Tibial nerve (tissue), 4 donors: ENCODE data around the gene FBXW7. TPM values are rescaled to one million over a fixed set of nuclear protein-coding genes. Genes with fewer than 3 reads are reported as not detected.

Source experiments
- DNase-seq, 2 donors: peaks; one replicate each; pipeline ENCODE4 v3.0.0-alpha.2; 2019; ENCODE audit warnings: low spot score in 2 of 2
- H3K27ac ChIP-seq, 4 donors: fragments of 200-600 bp; sonication (generic) in 3 of 4; one replicate each; pipeline ENCODE4 v1.5.1; 2017 to 2019; ENCODE audit warnings: mild to moderate bottlenecking in 1 of 4
- H3K27me3 ChIP-seq, 2 donors: fragments of 200-600 bp; sonication (generic) in 1 of 2; one replicate each; pipeline versions ENCODE4 v1.5.1 to v1.6.0; 2017 to 2019
- H3K36me3 ChIP-seq, 3 donors: fragments of 200-600 bp; sonication (generic); one replicate each; pipeline ENCODE4 v1.5.1; 2018 to 2019
- H3K4me1 ChIP-seq, 4 donors: fragments of 200-600 bp; sonication (generic) in 3 of 4; one replicate each; pipeline ENCODE4 v1.5.1; 2017 to 2019
- H3K4me3 ChIP-seq, 4 donors: fragments of 200-600 bp; sonication (generic) in 3 of 4; one replicate each; pipeline ENCODE4 v1.5.1; 2017 to 2019; ENCODE audit warnings: mild to moderate bottlenecking in 1 of 4, moderate library complexity in 1 of 4
- H3K9me3 ChIP-seq, 4 donors: fragments of 200-600 bp; sonication (generic) in 3 of 4; one replicate each; pipeline ENCODE4 v1.5.1; 2017 to 2019
- EP300 ChIP-seq, 2 donors: sonication (generic); formaldehyde crosslinking; IDR thresholded peaks; one replicate each; pipeline ENCODE4 v1.6.1; 2017; ENCODE audit warnings: antibody characterized with exemption in 2 of 2, mild to moderate bottlenecking in 1 of 2
- POLR2A ChIP-seq, 2 donors: fragments of 450-650 bp; IDR thresholded peaks; one replicate each; pipeline ENCODE4 v1.6.1; 2017; ENCODE audit warnings: antibody characterized with exemption in 2 of 2, mild to moderate bottlenecking in 2 of 2, moderate library complexity in 2 of 2
- WGBS, 2 donors: methylation state at CpG; one replicate each; pipeline ENCODE4 v1.1.5; 2018; 5-methylcytosine and 5-hydroxymethylcytosine counted together
- total RNA-seq, 4 donors: library from RNA; depleted of rRNA; stranded (reverse); fragments of >200 nt; gene quantifications; one replicate each; pipeline ENCODE4 v1.1.0, GENCODE V29; 2016
- TF ChIP-seq, protein P1 (sequence below), 5 experiments: fragments of 200-600 bp in 3 of 5; fragments of 450-650 bp in 2 of 5; sonication (generic) in 3 of 5; IDR thresholded peaks; one replicate each; pipeline ENCODE4 v1.5.1; 2016 to 2019; ENCODE audit warnings: antibody characterized with exemption in 5 of 5, mild to moderate bottlenecking in 3 of 5, moderate library complexity in 2 of 5

The FBXW7 gene
- total RNA-seq, 4 donors from 2014 or later = 40.8 to 85.7 (median 62.1) TPM

GRCh38 chr4:152299553-152299952 is 236.3 kb downstream of the FBXW7 start:
- no peak overlapping the region for H3K4me3 ChIP-seq
- no peaks in the 10 kb centered on the region for H3K36me3 ChIP-seq
- TF ChIP-seq, protein P1, sequence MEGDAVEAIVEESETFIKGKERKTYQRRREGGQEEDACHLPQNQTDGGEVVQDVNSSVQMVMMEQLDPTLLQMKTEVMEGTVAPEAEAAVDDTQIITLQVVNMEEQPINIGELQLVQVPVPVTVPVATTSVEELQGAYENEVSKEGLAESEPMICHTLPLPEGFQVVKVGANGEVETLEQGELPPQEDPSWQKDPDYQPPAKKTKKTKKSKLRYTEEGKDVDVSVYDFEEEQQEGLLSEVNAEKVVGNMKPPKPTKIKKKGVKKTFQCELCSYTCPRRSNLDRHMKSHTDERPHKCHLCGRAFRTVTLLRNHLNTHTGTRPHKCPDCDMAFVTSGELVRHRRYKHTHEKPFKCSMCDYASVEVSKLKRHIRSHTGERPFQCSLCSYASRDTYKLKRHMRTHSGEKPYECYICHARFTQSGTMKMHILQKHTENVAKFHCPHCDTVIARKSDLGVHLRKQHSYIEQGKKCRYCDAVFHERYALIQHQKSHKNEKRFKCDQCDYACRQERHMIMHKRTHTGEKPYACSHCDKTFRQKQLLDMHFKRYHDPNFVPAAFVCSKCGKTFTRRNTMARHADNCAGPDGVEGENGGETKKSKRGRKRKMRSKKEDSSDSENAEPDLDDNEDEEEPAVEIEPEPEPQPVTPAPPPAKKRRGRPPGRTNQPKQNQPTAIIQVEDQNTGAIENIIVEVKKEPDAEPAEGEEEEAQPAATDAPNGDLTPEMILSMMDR (IDR thresholded peaks at IDR 0.05) = no peak
- no peak for TF ChIP-seq POLR2A (IDR thresholded peaks at IDR 0.05)
- no peak for TF ChIP-seq EP300 (IDR thresholded peaks at IDR 0.05)
- H3K9me3 ChIP-seq = no peaks in the 10 kb centered on the region
- DNase-seq = no peak
- WGBS, 2 donors = 91 to 92% methylated on average over 3 of the region's 3 CpGs
- H3K27ac ChIP-seq = no peak overlapping the region
- no peaks in the 10 kb centered on the region for H3K27me3 ChIP-seq
- H3K4me1 ChIP-seq = peaks cover 0 to 3% (median 0%) of the 10 kb centered on the region in 4 donors

- Histone ChIP-seq H3K36me3 (no peaks in the 10 kb centered on the region), H3K27me3 (no peaks in the 10 kb centered on the region), H3K4me3 (no peak overlapping the region), H3K9me3 (no peaks in the 10 kb centered on the region), H3K4me1 (peaks cover 0 to 3% (median 0%) of the 10 kb centered on the region in 4 donors), H3K27ac (no peak overlapping the region)
- no peak for TF ChIP-seq EP300 (IDR thresholded peaks at IDR 0.05)
- TF ChIP-seq, protein P1 (IDR thresholded peaks at IDR 0.05) = no peak
- no peak for TF ChIP-seq POLR2A (IDR thresholded peaks at IDR 0.05)
- DNase-seq = no peak
Observed at GRCh38 chr4:152296386-152296785, 239.5 kb downstream of the FBXW7 start.

DNA sequence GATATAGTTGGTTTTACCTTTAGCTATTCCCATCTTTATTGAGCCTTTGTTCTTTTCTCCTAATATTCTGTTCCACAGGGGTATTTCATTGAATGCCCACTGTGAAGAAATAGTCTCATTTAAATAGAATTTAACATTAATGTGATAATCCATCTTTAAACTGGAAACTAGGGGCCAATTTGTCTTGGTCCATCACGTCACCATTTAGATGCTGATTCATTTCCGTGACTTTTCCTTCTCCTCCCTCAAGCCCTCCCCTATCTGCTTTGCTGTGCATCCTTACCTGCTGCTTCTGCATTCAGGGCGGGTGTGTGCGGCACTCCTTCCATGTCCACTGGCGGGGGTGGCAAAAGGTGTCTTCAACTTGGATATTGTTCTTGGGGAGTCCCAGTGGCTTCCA is 241.1 kb downstream of the FBXW7 start:
- no peak for DNase-seq
- no peaks in the 10 kb centered on the region for H3K9me3 ChIP-seq
- H3K27ac ChIP-seq = no peak overlapping the region
- H3K4me3 ChIP-seq = no peak overlapping the region
- no peak for TF ChIP-seq POLR2A (IDR thresholded peaks at IDR 0.05)
- TF ChIP-seq EP300 (IDR thresholded peaks at IDR 0.05) = no peak
- TF ChIP-seq, protein P1 (IDR thresholded peaks at IDR 0.05) = no peak
- peaks cover 0 to 4% (median 0%) of the 10 kb centered on the region in 4 donors for H3K4me1 ChIP-seq
- no peaks in the 10 kb centered on the region for H3K27me3 ChIP-seq
- 89 to 96% methylated on average over 5 of the region's 5 CpGs for WGBS, 2 donors
- no peaks in the 10 kb centered on the region for H3K36me3 ChIP-seq

- DNase-seq = no peak
- no peaks in the 10 kb centered on the region for H3K27me3 ChIP-seq
- H3K4me3 ChIP-seq = no peak overlapping the region
- H3K27ac ChIP-seq = no peak overlapping the region
- no peaks in the 10 kb centered on the region for H3K36me3 ChIP-seq
- TF ChIP-seq POLR2A (IDR thresholded peaks at IDR 0.05) (no peak), EP300 (IDR thresholded peaks at IDR 0.05) (no peak)
- TF ChIP-seq, protein P1 (IDR thresholded peaks at IDR 0.05) = no peak
- H3K9me3 ChIP-seq = no peaks in the 10 kb centered on the region
- H3K4me1 ChIP-seq = peaks cover 0 to 8% (median 0%) of the 10 kb centered on the region in 4 donors
- 36 to 58% methylated on average over 3 of the region's 3 CpGs for WGBS, 2 donors
Observed at GRCh38 chr4:152294331-152294730, 241.6 kb downstream of the FBXW7 start.

DNA sequence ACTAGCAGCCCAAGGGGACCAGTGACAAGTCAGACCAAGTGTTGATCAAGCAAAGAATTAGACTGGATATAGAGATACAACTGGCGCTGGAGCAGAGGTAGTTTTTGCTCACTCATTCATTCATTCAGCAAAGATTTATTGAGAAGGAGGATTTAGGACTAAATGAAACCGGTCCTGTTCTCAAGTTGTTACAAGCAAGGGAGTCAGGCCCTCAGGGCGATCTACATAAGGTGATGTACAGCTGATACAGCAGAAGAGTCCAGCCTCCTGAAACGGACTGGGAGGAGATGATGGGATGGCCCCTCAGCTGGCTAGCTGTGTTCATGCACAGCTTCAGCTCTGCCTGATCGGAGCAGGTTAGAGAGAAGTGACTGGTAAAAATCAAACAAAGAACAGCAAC is 242.4 kb downstream of the FBXW7 start:
- no peak for DNase-seq
- Histone ChIP-seq H3K36me3 (no peaks in the 10 kb centered on the region), H3K4me1 (peaks cover 0 to 8% (median 0%) of the 10 kb centered on the region in 4 donors), H3K27me3 (no peaks in the 10 kb centered on the region), H3K4me3 (no peak overlapping the region), H3K27ac (no peak overlapping the region), H3K9me3 (no peaks in the 10 kb centered on the region)
- 93 to 96% methylated on average over 5 of the region's 5 CpGs for WGBS, 2 donors
- TF ChIP-seq POLR2A (IDR thresholded peaks at IDR 0.05) (no peak), EP300 (IDR thresholded peaks at IDR 0.05) (no peak)
- TF ChIP-seq, protein P1 (IDR thresholded peaks at IDR 0.05) = no peak
